BJ (cell line): Measurements from ENCODE around the gene C15orf39. TPM values are rescaled to one million over a fixed set of nuclear protein-coding genes. Genes with fewer than 3 reads are reported as not detected.

Source experiments
- CTCF ChIA-PET: fragments of 350-600 bp; formaldehyde crosslinking; extraction: SDS; loops from one replicate; lab custom pipeline; 2021; ENCODE audit warnings: antibody characterized with exemption, inconsistent platforms; lab: Yijun Ruan, JAX
- POLR2A ChIA-PET: fragments of 300-600 bp; sonication (Branson Sonifier 250); formaldehyde crosslinking; extraction: SDS; loops from one replicate; lab custom pipeline; 2021; ENCODE audit warnings: antibody characterized with exemption; lab: Charles Lee
- DNase-seq: peaks from one replicate; pipeline ENCODE4 v3.0.0-alpha.2; 2011; ENCODE audit warnings: low read depth
- H3K27me3 ChIP-seq: 2 replicates; pipeline ENCODE4 v1.6.0; 2011; ENCODE audit warnings: low read length; ENCODE audit not compliant: control insufficient read depth, insufficient read depth
- H3K36me3 ChIP-seq: 2 replicates; pipeline ENCODE4 v1.5.1; 2011; ENCODE audit warnings: low read length; ENCODE audit not compliant: control insufficient read depth, insufficient read depth
- H3K4me3 ChIP-seq: 2 replicates; pipeline ENCODE4 v1.5.1; 2011; ENCODE audit warnings: low read depth, mild to moderate bottlenecking, control low read depth, low read length
- polyA plus RNA-seq: library from polyadenylated mRNA; depleted of rRNA; stranded (reverse); fragments of >200 nt; gene quantifications from 2 replicates; pipeline ENCODE4 v1.2.3, GENCODE V29; 2011
- TF ChIP-seq, protein P1 (sequence below): IDR thresholded peaks from 2 replicates; pipeline ENCODE4 v1.5.1; 2011; ENCODE audit warnings: low read depth, mild to moderate bottlenecking, control low read depth, inconsistent platforms, low read length, moderate library complexity; ENCODE audit not compliant: insufficient read depth

C15orf39 gene
- polyA plus RNA-seq, 1 experiment, result 4.5 TPM

DNA sequence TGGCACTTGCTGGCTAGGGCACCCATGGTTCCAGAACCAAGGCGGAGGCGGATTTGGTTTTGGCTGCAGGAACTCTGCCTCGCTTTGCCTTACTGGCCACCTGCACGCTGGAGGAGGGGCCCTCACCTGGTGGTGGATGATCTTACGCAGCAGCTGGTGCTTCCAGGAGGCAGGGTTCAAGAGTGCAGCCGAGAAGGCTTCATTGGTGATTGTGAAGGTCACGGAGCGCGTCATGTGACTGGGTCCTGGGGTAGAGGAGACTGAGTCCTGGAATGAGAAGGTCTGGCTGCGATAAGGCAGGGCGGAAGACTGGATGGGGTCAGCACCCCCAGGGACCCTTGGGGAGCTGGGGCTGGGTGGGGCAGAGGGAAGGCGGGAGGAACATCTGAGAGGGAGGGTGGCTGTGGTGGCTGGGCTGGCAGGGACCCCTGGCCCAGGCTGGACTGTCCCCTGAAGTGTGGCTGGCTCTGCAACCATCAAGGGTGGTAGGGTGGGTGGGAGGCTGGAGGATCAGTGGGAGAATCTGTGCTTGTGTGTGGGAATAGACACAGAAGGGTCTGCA lies 30.7 kb downstream of the C15orf39 start:
- Histone ChIP-seq H3K4me3 (no peak overlapping the region), H3K36me3 (no peaks in the 10 kb centered on the region), H3K27me3 (peaks cover 15% of the 10 kb centered on the region)
- TF ChIP-seq, protein P1, sequence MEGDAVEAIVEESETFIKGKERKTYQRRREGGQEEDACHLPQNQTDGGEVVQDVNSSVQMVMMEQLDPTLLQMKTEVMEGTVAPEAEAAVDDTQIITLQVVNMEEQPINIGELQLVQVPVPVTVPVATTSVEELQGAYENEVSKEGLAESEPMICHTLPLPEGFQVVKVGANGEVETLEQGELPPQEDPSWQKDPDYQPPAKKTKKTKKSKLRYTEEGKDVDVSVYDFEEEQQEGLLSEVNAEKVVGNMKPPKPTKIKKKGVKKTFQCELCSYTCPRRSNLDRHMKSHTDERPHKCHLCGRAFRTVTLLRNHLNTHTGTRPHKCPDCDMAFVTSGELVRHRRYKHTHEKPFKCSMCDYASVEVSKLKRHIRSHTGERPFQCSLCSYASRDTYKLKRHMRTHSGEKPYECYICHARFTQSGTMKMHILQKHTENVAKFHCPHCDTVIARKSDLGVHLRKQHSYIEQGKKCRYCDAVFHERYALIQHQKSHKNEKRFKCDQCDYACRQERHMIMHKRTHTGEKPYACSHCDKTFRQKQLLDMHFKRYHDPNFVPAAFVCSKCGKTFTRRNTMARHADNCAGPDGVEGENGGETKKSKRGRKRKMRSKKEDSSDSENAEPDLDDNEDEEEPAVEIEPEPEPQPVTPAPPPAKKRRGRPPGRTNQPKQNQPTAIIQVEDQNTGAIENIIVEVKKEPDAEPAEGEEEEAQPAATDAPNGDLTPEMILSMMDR, result no peak
- ChIA-PET CTCF (no interaction called here), POLR2A (no interaction called here)
- no peak for DNase-seq

DNA sequence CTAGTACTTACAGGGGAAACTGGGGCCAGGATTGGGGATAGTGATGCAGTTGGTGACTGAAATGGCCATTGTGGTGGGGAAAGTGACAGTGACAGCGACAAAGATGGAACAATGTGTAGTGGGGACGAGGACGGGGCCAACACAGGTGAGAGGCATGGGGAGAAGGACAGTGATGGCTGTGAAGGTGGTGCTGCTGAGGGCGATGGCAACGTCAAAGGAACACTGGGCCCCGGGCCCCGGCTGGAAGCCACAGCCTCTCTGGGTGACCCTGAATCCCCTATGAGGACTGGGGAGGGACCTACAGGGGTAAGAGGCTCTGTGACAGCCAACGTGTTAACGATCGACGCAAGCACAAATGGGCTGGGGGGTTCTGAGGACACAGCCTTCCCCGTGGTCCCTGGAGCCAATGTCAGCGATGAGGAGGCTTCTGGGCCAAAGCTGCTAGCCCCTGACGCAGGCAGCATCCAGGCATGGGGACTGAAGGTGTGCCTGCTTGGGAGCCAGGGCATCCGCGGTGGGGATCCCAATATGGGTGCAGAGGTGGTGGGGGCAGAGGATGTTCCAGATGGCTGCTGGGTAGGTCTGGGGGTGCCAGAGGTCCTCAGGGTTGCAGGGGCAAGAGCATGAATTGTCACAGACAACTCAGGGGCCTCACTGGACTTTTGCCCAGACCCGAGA lies 31.3 kb downstream of the C15orf39 start:
- Histone ChIP-seq H3K27me3 (peaks cover 15% of the 10 kb centered on the region), H3K36me3 (no peaks in the 10 kb centered on the region), H3K4me3 (no peak overlapping the region)
- TF ChIP-seq, protein P1, result no peak
- ChIA-PET POLR2A (no interaction called here), CTCF (interaction anchor here (0.7 kb wide), 1 partner anchor 190 kb away, joined by 3 read pairs; no protein-coding TSS in a partner anchor)
- DNase-seq, result no peak

DNA sequence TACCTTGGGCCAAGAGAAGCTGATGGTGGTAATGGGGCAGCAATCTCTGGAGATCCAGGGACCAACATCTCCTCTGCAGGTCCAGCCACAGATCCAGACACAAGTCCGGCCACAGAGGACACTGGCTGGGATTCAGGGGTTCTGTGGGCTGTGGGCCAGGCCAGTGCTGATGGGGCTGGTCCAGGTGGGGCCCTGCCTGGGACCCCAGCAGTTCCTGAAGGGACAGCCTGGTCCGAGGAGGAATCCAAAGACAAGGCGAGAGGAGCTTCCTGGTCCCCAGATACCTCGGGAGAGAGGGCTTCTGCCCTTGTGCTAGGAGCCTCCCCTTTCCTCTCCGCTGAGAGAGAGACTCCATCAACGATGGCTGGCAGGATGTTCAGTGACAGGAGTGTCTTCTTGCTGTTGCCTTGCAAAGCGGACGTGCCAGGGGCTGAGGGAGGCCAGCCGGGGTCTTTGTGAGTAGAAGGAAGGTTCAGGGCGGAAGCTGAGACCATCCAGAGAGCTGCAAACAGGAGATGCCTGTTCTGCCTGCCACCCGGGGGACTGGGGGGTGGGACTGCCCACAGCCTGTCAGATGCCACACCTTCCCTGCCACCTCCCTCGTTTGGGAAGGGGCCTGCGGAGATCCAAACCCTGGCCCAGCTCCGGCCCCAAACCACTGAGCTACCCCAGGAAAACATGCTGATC lies 32.0 kb downstream of the C15orf39 start:
- POLR2A ChIA-PET, result no interaction called here
- DNase-seq, result no peak
- CTCF ChIA-PET, result interaction anchor here (0.5 to 0.7 kb wide), 2 partner anchors 190 to 363 kb away, joined by 3 to 5 read pairs; no protein-coding TSS in a partner anchor
- TF ChIP-seq, protein P1, result no peak
- H3K27me3 ChIP-seq, result peaks cover 13% of the 10 kb centered on the region
- H3K4me3 ChIP-seq, result no peak overlapping the region
- H3K36me3 ChIP-seq, result no peaks in the 10 kb centered on the region

DNA sequence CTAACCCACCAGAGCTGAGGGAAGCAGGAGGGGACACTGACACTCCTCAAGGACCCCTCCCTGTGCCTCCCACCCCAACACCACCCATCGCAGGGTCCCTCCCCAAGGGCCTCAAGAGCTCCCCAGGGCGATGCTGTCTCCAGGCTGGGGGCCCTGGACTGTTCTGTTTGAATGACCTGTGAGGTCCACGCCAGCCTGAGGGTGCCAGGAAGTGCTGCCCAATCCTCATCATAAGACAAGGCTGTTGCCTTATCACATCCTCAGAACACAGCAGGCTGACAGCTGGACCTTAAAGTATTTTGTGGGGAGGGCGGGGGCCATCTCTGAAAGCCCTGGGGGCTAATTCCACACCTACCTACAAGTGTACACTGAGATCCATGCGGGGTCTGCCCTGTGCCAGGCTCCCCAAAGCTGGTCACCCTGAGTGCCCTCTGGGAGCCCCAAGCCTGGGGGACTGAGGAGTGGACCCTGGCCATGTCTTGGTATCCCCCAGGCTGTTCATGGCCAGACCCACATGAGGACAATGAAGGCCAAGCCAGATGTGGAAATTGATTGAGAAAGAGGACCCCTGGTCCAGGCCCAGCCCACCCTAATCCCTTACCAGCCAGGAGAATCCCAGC lies 32.6 kb downstream of the C15orf39 start:
- TF ChIP-seq, protein P1, result no peak
- DNase-seq, result no peak
- ChIA-PET CTCF (interaction anchor here (0.5 kb wide), 1 partner anchor 364 kb away, joined by 5 read pairs; no protein-coding TSS in a partner anchor), POLR2A (no interaction called here)
- Histone ChIP-seq H3K4me3 (no peak overlapping the region), H3K36me3 (no peaks in the 10 kb centered on the region), H3K27me3 (peaks cover 13% of the 10 kb centered on the region)
